NCI-H69 (cell line): ENCODE results near the gene ALCAM.

Source experiments
- DNase-seq: peaks from one replicate; lab custom pipeline; 2025; lab: John Stamatoyannopoulos, UW

Gene ALCAM

DNA sequence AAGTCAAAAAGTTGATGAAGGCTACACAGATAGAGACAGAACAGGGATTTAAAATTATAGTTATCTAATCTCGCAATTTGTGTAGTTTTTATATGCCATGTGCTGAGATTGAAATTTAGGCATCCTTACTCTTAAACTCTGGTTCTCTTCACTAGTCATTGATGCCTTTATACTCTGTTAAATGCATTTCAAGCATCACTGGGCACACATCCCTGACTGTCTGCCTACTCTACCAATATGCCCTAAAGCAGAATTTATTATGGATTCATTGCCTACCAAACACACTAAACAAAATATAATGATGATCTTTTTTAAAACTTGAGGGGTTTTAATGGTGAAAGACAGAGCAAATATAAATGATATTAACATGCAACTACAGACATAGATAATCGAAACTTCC, 10.3 kb upstream of the ALCAM start:
- no peak for DNase-seq

- DNase-seq: peak; percentile 5
Observed at GRCh38 chr3:105356988-105357387, 9.7 kb upstream of the ALCAM start.

DNA sequence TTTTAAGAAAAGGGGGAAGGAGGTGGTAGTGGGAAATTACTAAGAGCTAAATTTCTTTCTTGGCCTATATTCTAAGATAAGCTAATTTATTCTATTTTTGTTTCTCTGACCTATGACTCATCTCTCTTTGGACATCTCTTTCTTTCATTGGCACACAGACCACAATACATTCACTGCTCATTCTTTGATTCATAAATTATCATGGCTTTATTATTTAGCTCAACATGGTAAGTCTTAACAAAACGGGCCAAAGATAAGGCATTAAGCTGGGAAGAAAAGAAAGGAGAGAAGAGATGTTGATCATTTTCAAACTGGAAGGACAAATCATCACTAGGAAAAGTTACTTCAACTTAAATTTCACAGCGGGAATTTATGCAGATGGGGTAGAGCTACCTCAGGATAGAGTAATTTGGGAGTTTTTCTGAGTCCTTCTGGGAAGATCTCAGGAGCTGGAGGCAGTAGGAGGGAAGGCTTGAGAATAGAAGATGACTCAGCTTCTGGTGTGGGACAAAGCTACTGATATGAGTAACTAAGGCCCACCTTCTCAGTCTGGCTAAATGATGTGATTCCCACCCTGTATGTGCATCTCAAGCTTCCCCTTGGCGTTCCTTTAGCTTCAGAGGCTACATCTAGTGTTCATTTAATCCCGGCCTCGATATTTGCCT, 7.5 kb upstream of the ALCAM start:
- no peak for DNase-seq

GRCh38 chr3:105360003-105360402, 6.7 kb upstream of the ALCAM start:
- DNase-seq: no peak

DNA sequence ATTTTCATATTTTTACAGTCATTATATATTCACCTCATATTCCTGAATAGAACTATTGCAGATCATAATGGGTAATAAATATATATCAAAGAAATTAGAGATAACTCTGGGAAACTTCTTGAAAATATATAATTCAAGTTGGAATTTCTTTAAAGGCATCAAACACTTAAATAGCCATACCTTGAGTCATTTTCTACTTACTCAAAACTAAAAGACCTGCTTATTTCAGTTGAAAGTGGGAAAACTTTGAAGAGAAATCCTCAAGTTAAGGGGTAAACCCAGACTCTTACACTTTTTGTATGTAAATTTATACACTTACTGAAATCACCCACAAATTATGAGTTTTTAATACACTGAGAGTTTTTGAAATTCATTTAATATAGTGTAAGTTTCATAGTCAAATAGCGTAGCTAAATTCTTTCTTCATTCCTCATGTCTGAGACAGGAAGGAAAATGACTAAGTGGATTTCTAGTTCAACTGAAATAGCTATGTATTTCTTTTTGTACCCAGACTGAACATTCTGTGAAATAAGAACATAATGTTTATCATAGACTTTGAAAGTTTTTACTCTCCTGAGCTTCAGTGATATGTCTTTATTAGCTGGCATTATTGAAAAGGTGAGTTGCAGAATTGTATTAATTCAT, 4.6 kb upstream of the ALCAM start:
- no peak for DNase-seq

- no peak for DNase-seq
Observed at GRCh38 chr3:105364128-105364527, 2.6 kb upstream of the ALCAM start.

GRCh38 chr3:105365081-105365390, 1.7 kb upstream of the ALCAM start:
- no peak for DNase-seq

DNA sequence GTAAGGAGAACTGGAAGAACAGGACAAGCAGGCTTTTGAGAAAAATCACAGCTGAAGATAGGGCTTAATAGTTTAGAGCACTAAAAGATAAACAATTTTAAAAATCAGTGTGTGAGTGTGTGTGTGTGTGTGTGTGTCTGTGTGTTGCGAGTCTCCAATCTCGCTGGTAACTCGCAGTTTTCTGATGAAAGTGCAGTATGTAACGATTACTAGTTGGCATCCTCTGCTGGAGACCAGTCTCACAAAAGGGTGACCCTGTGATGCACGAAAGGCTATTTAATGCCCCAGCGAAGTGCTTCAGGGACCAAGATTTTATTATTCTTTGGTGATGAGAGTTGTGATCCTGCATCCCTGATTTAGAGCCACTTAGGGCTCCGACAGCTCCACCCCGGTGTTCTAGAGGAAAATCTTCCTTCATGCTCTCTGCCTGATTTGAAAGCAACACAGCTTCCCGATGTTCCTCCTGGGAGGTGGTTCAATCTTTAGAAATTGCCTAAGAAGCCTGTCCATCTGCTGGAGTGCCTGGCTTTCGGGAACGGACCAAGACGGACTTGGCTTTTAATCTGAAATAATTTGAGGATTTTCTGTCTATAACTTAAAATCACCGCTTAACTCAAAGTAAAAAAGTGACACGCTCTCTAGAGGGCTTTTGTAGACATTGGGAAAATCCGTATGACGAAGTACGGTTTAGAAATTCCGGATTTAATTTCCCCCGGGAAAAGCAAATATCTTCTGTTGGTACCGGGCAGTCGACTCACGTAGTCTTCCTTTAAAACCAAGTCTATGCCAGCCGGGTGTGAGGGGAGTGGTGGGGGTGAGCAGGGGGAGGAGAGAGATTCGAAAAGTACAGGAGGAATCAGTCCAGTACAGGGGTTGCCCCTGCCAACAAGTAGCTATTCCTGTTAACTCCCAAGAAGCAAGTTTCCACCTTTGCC, 1.1 kb upstream of the ALCAM start:
- peak; percentile 91 for DNase-seq

DNA sequence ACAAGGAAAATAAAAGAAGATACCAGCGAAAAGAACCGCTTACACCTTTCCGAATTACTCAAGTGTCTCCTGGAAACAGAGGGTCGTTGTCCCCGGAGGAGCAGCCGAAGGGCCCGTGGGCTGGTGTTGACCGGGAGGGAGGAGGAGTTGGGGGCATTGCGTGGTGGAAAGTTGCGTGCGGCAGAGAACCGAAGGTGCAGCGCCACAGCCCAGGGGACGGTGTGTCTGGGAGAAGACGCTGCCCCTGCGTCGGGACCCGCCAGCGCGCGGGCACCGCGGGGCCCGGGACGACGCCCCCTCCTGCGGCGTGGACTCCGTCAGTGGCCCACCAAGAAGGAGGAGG, 325 bp downstream of the ALCAM start:
- DNase-seq: peak; percentile 67

DNA sequence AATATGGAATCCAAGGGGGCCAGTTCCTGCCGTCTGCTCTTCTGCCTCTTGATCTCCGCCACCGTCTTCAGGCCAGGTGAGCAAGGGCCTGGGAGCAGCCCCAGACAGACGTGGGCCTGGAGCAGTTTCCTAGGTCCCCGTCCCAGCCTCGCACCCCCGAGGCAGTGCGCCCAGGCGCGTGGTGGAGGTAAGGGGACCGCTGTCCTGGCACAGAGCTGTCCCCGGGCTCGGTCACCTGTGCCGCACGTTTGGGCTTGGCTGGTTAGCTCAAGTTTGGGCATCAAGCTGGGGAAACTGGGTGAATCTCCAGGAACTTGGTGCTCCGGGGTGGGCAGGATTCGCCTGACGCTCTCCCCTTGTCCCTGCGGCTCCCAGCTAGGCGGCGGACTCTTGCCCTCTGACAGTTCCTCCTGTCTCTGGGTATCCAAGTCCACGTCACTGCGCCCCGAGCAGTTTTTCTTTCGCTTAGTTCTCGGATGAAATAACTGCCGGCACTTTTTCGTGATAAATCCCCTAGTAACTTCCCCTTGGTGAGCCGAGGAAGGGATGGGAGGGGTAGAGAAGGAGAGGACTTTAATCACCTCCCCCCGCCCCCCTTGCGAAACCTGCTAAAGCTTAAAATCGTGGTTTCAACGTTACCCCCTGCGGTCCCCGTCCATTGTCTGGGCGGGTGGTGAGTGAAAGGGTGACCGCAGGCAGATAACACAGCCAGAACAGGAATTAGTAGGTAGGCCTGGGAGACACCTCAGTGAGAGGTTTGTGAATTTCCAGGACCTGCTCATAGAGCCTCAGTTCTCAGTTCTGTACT, 901 bp downstream of the ALCAM start:
- peak; percentile 89 for DNase-seq

DNA sequence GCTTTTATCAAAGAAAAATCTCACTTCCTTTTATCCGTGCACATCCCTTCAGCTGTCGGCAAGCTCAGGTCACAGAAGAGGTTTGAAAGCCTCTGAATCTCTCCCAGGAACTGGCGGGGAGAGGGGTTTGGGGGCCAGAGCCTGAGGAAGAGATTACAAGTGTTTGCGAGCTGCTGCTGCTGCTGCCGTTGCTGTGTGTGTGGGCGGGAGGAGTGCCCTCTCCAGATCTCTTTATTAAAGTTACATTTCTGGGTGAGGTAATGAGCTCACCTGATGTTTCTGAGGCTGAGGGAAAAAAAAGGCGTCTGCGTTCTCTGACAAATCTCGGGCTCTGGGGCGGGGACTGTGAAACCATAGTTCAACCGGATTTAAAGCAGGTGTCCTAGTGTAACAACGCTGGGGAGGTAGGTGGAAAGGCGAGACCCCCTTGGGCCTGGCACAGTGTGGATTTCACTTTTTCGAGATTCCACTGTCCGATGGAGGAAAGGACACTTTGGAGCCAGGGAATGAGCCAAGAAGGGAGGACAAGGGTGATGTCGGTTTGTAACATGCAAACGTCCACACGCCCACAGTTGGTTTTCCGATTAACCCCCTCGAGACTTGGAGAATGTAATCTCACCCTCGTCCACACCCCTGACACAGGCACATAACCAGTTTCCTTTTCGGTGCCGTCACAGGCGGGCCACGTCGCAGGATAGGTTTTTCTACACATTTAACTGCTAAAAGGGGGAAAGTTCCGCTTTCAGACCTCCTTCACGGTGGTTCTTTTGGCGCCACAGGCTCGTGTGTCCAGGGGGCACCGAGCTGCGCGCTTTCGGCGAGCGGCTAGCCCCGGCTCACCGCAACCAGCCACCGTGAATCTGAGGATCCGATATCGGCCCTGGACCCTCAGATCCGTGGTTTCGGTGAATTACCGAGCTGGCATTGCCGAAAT, 2.1 kb downstream of the ALCAM start:
- DNase-seq: peak; percentile 88

GRCh38 chr3:105369500-105370371, 3.0 kb downstream of the ALCAM start:
- DNase-seq: peak; percentile 77

DNA sequence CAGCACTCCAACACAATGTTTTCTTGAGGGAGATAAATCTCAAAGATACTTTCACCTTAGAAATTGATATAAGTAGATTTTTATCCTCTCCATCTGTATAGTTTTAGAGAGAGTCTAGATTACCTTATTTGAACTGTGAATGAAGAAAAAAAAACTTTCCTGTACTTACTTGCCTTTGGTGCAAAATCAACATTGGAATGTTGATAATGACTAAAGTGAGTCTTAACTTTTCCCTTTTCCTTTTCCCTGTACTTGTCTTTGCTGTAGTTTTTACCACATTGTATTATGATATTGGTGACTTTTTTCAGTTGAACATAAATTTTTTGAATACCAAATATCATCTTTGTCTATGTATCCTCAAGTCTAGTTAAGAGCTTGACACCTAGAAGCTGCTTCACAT, 6.7 kb downstream of the ALCAM start:
- no peak for DNase-seq

DNA sequence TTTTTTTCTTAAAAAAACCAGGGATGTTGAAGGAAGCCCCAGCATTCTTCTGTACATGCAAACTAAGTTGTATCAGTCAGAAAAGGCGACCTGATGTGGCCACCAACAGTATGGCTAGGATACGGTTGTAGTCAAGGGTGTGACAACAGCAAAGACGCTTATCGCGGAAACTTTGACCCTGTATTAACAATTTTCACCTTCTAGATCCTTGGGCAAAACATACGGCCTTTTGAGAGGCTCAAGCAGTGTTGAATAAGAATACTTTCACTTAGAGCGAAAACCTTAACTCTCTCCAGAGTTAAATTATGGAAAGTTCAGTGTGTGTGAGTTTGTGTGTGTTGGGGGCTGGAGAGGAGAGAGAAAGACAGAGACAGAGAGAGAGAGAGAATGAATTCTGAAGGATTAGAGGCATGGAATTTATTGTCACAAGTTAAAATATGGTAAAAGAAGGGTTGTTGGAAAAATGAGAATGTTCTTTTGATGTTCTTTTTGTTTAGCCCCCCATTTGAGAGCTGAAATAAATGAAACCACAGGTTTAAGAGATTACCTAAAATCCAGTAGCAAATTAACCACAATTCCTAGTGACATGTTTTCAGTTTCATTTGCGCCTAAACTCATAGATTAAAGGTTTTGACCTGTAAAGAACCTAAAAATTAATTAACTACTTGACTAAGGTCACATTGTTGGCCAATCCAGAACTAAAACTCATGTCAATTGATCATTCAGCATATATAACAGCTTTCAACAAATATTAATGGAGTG, 9.2 kb downstream of the ALCAM start:
- no peak for DNase-seq

- DNase-seq: no peak
Observed at GRCh38 chr3:105377716-105378115, 11.0 kb downstream of the ALCAM start.

- DNase-seq: peak; percentile 2
Observed at GRCh38 chr3:105385179-105385578, 18.5 kb downstream of the ALCAM start.

- DNase-seq: peak; percentile 83
Observed at GRCh38 chr3:105385819-105386508, 19.3 kb downstream of the ALCAM start.

GRCh38 chr3:105387122-105387751, 20.5 kb downstream of the ALCAM start:
- DNase-seq: peak; percentile 66
